Left hindlimb (tissue), 1 donor: ENCODE measurements around the gene STAMBPL1.
A peak's percentile ranks its signal among the peaks of the same experiment; 100 is the strongest.
"Not testable (repeated sequence)": the region's sequence is repeated elsewhere in the genome, so short reads cannot be mapped to it uniquely, and the experiment has no call there.

Experiments
- DNase-seq: peaks from one replicate; pipeline ENCODE4 v3.0.0-alpha.2; 2018

STAMBPL1 gene

GRCh38 chr10:88858491-88858890 lies 21.6 kb upstream of the STAMBPL1 start:
- no peak for DNase-seq

- DNase-seq: no peak
Measured at GRCh38 chr10:88861036-88861435, 19.0 kb upstream of the STAMBPL1 start.

DNA sequence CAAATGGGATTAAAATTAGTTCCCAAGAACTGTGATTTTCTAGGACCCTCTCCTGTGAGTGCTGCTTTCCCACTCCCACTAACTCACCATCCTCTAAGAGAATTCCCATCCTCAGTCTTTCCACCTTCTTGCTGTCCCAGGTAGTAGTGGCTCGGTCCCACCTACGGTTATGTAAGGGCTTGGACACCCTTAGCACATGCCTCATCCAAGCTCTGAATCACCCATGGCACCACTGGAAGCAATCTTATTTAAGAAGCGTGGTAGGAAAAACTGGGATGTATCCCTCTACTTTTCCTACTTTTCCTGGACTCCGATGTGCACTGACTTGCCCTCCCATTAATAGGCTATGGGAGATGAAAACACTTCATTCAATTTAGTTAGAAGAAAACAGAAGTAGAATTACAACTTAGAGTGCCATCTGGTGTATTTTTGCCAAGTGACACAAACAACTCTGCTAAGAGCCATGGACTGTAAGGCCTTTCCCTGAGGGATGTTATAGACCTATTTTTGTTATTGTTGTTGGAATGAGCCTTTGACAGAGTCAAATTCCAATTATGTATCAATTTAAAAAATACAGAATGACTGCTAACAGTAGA lies 14.7 kb upstream of the STAMBPL1 start:
- DNase-seq: no peak

- no peak for DNase-seq
Measured at GRCh38 chr10:88866454-88866853, 13.6 kb upstream of the STAMBPL1 start.

DNA sequence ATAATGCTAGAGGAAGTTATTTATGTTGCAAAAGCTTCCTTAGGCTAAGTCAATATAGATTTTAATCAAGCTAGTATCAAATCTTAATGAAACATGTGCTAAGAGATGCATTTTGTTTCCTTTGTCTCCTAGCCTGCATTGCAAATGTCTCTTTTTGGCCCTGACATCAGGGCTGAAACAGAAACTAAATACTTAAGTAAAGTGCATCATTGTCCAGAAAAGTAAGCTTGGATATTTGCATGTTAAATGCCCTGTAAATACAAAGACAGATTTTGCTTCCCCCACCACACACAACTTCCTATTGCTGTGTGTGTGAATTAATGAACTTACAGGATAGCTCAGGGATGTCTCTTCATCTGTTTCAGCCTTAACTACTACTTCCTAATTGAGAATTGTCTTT lies 10.0 kb upstream of the STAMBPL1 start:
- DNase-seq: no peak

DNA sequence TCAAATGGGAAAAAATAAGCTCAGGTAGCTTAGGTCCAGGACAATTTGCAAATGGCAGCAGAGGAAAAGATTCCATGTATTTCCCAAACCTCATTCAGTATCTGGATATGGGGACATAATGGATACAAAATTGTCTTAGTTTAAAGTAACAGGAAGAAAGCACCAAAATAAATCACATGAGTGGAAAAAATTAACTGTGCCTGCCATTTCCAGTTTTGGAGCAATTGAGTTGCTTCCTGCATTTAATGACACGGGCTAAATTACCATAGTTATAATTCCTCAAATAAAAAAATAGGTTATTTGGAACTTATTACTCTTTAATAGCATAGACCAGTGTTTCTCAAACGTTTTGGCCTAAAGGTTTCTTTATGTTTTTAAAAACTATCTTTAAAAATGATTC lies 6.3 kb upstream of the STAMBPL1 start:
- DNase-seq: no peak

- no peak for DNase-seq
Measured at GRCh38 chr10:88874281-88874680, 5.8 kb upstream of the STAMBPL1 start.

DNA sequence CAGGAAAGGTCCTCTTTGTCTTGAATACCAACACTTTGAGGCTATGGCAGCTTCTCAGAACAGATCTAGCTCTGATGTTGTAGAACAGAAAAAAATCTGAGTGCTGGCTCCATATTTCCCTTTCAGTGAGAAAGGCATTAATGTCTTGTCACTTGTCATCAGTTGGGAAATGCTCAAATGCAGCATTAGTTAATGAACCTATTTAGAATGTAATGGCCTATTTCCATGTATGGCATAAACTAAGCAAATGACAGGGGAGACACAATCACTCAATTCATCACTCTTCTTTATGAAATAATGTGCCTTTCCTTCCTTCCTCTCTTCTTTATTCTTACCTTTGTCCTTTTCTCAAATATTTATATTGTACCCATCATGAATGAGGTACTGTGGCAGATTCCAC lies 5.0 kb upstream of the STAMBPL1 start:
- DNase-seq: no peak

DNA sequence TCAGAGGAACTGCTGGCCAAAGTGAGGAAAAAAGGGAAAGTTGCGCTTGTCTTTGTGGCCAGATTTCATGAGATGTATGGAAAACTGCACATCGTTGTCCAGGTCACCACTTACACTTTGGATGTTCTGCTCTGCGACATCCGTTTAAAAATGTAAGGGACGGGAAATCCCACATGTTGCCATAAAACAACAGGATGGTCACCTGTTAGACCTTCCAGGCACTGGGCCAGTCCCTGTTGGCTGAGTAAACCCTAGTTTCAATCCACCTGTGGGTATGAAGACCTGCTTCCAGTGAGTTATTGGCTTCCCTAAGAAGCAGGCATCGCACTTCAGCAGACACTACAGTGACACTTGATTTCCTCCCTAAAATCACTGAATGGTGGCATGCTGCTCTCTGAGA lies 2.7 kb upstream of the STAMBPL1 start:
- DNase-seq: no peak

GRCh38 chr10:88880282-88881076 lies 434 bp downstream of the STAMBPL1 start:
- DNase-seq: peak; percentile 88

GRCh38 chr10:88881320-88881719 lies 1.3 kb downstream of the STAMBPL1 start:
- DNase-seq: no peak

DNA sequence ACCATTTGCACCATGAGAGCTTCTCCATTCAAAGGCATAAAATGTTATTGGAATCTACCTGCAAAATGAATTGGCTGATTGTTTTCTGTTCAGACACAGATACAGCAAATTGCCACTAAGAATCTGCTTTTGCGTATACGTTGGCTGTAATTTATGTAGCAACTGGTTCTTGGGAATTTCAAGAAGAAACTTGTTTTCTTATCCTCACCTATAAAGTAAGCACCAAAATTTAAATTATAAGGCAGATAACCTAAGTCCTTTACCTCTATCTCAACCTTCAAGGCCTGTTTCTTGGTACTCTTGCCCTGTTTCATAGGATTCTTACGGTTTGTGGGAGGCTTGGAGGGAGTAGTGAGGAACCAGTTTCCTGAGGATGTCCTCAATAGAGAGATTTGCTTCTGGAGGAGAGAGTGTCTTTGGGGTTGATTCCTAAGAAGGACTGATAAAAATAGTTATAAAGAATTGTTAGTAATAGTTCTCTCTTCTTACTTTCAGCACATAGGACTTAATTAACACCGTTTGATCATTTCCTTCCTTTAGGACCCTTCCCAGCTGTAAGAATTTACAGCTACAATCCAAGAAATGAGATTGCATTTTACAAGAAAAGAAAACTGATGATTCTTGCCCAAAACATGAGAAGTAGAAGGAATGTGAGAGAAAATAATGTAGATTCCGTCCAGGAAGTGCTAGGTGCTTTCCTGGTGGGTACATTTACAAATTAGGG lies 2.0 kb downstream of the STAMBPL1 start:
- DNase-seq: no peak

- not testable (repeated sequence) for DNase-seq
Measured at GRCh38 chr10:88882646-88883447, 2.8 kb downstream of the STAMBPL1 start.

DNA sequence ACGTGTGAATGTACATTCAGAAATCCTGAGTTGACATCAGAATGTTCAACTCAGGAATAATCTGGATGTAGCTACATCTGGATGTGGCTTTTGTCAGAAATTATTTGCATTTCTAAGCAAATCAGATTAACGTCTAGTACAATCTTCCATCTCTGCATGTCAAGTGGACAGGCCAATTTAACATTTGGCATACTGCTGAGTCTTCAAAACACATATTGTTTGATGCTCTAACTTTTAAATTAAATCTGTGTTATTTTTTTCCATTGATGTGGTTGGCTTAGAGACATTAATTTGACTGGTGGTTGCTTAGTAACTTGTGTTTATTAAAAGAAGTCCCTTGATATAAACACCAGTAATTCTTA lies 3.4 kb downstream of the STAMBPL1 start:
- DNase-seq: no peak

DNA sequence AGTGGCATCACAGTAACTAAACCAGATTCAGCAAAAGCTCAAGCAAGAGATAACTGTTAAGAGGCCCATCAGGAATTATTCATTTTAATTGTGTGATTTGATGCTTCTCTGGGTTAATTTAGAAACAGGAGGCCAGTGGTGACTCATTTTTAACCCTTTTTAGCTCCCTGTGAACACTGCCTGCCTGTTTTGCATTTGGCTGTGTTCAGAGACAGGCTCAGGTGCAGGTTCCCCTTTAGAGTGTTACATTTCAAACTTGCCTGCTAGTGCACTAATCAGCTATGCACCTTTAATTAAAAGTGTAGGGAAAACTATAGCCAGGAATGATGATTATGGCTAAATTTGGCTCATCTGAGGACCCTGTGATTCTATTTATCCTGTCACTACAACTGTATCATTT lies 6.5 kb downstream of the STAMBPL1 start:
- no peak for DNase-seq

DNA sequence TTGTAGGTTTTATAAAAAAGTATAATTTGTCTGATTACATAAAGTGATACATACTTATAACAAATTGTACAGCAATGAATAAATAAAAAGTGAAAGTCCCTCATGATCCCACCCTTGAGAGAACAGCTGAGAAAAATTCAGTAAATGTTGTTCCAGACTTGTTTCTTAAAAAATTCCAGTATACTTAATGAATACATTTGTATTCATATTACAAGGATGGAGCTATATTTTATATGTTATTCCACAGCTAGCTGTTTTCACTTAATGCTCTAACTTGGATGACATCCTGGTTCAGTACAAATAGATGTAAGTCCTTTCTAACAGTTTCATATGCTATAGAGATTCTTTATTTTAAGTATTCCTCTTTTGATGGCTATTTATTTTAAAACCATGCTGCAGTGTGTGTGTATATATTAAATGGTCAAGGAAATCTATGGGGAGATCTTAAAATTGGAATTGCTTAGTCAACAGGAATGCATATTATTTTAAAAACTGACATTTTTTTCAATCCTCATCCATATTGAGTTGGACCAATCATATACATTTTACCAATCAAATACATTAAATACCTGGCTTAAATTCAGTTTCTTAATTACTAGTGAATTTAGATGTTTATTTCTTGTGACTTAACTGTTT lies 8.9 kb downstream of the STAMBPL1 start:
- DNase-seq: no peak

- no peak for DNase-seq
Measured at GRCh38 chr10:88889559-88890337, 9.7 kb downstream of the STAMBPL1 start.

DNA sequence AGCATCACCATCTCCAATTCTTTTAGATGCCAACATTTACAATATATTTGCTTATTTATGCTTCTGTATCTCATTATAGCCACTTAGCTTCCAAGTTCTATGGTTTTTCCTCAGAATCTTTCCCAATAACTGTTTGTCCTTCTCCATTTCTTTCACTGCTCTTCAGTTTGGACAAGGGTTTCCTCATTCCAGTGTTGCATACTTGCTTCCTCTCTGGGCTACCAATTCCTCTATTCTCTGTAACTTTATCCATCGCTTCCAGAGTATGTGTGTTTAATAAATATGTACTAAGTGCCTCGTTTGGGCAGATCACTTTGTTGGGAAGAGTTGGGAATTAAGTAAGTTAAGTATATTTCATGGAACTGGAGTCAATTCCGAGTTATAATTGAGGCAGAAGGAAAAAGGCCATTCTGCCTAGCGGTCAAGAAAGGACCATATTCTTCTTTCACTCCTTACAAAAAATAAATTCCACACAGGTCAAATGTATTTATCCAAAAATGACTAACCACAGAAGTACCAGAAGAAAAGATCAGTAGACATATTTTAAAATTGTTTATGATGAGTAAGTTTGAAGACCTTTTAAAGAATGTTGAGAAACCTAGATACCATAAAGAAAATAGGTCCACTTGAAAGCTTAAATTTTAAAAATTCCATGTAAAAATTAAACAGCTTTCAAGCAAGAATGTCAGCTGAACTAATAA lies 10.8 kb downstream of the STAMBPL1 start:
- DNase-seq: no peak

- no peak for DNase-seq
Measured at GRCh38 chr10:88892222-88892967, 12.3 kb downstream of the STAMBPL1 start.

GRCh38 chr10:88893611-88894010 lies 13.6 kb downstream of the STAMBPL1 start:
- no peak for DNase-seq

- DNase-seq: no peak
Measured at GRCh38 chr10:88895250-88895649, 15.2 kb downstream of the STAMBPL1 start.
